ENCODE measurements around the gene ABCA2.

GRCh38 chr9:136992819-136993369, 35.1 kb downstream of the ABCA2 start:
- no peak for TF ChIP-seq CTCF (IDR thresholded peaks at IDR 0.05; ENCODE audit: insufficient read depth, low read length, poor library complexity, severe bottlenecking)
- TF ChIP-seq EZH2phosphoT487 (conservative IDR thresholded peaks at IDR 0.05; ENCODE audit: low read length): no peak
